HG03354 (cell line): ENCODE data around the gene THRAP3.

Experiments
- ATAC-seq: cut with Tn5 transposase; IDR thresholded peaks from one replicate; pipeline ENCODE4 v1.9.1; 2021; ENCODE audit warnings: mild to moderate bottlenecking; ENCODE audit not compliant: unreplicated experiment, poor library complexity, severe bottlenecking

The THRAP3 gene

DNA sequence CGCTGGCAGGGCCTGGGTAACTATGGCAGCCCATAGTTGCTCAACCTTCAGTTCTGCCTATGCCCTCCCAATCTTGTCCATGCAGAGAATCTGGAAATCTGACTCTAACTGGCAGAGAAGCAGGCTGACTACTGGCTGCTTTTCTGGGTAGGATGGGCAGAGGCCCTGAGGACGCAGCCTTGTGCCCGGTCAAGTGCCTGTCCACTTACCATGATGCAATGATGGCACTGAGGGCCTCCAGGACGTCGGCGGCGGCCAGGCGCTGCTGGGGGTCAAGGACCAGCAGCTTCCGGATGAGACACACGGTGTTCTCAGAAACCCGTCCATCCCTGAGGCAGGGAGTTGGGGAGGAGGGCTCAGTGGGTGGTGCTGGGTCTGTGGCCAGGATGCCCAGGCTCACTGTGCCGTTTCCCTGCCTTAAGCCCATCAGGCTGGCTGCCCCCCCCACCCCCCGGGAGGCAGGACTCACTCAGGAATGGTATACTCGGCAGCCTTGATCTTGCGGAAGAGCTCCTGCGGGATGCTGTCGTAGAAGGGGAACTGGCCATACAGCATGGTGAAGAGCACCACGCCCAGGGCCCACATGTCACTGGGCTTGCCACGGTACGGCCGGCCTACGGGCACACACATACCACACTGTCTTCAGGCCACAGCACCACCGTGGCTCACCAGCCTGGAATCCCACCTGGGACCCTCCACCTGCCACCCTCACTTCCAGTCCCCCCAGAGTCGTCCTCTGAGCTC lies 119.6 kb downstream of the THRAP3 start:
- ATAC-seq: no peak

DNA sequence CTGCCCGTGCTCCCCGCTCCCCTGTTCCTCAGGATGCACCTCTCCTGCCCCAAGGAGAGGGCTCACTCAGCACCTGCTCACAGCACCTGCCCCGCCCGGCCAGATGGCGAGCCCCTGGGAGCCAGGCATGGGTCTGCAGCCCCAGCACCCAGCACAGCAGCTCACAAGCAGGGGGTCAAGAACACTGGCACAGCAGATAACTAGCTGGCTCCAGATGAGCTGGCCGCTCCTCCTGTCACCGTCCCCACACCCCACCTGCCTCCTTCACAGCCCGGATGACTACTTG lies 120.1 kb downstream of the THRAP3 start:
- ATAC-seq: no peak

DNA sequence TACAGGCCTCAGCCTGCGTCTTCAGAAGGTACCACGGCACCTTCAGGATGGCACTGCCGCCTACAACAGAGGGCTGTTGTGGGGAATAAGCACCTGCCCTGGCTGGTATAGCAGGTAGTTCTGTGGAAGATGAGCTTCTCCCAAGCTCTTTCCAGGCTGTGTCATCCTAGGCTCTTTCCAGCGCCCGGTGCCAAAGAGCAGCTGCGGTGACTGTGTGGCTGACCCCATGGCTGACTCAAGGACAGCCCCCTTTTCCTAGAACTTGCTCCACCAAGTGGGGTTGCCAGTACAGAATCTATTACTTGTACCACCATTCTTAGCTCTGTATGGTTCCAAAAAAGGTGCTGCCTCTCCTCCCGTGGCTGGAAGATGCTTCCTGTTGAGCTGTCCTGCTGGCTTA lies 121.1 kb downstream of the THRAP3 start:
- no peak for ATAC-seq

- no peak for ATAC-seq
These were observed 122.6 kb downstream of the THRAP3 start for GRCh38 chr1:36346741-36347370.

- peak; percentile 77 for ATAC-seq
These were observed 125.0 kb downstream of the THRAP3 start for GRCh38 chr1:36349241-36349671.

DNA sequence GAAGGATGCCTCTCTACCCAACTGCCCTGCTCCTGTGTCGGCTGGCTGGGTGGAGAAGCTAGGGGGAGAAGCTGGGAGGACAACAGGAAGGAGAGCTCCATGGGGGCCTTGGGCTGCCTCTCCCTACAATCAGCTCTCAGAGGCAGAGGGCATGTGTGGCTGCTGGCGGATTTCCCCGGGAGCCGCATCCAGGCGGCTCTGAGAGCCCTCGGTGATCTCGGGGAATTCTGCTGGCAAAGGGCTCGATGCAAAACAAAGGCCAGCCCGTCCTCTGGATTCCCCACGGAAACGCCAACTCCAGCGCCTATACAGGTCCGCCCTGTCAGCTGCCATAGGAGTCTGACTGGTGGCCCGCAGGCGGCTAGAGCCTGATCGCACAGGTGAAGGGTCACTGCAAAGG lies 125.6 kb downstream of the THRAP3 start:
- ATAC-seq: no peak

- ATAC-seq: no peak
These were observed 126.5 kb downstream of the THRAP3 start for GRCh38 chr1:36350659-36351226.

DNA sequence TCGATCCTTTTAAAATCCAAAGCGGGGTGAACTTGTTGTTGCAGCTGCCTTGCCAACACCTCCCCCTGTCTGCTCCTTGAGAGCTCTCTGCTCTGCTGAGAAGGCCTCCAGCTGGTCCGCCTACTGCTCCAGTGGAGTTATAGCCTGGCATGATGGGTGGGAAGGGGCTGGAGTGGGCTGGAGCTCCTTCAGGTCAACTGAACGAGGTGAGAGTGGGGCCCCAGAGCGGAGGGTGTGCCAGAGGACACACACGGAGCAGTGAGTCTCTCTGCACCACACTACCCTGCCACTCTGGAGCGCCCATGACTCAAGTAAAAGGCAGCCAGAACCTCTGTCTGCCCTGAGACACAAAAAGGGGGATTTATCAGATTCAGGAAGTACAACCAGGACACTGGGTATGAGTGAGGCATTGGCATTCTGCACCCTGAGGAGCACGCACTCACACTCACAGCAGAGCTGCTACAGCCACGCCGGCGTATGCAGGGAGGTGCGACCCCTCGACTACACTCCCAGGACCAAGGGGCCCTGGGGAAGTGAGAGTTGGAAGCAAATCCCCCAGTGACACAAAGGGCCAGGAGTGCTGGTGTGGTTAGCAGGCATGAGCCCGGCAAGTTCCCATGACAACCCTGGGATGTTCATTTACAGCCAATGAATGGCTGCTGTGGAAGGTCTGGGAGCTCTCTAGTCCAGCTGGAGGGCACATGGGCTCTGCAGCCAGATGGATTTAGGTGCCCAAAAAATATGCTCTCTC lies 127.2 kb downstream of the THRAP3 start:
- ATAC-seq: no peak

DNA sequence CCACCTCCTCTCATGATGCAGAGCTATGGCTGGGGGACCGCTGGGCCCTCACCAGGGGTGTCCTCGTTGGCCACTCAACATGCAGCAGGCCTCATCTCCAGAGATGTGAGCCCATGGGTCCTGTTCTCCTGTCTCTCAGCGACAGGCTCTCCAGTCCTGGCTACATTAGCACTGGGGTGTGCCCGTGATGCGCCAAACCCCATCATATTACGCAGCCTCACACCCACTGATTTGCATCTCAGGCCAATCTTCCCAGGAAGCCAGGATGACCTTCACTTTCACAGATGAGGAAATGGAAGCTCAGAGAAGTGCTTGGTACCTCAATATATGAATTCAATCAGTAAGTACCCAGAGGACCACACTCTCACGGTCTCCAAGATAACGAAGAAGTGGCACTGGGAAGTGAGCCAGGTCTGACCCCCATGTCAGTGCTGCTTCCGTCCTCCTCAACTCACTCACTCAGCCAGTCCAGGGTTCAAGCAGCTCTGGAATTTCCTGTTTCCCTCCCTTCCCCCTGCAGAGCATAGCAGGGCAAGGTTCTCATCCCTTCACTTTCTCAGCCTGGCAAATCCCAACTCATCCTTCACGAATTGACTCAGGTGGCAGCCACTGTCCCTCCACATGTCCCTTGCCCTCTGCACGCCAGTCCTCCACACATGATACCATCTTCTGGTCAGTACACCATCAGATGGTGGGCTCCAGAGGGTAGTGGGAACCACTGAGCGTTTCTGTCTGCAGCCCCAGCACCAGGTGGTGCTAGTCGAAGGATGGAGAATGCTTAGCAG lies 128.1 kb downstream of the THRAP3 start:
- no peak for ATAC-seq

DNA sequence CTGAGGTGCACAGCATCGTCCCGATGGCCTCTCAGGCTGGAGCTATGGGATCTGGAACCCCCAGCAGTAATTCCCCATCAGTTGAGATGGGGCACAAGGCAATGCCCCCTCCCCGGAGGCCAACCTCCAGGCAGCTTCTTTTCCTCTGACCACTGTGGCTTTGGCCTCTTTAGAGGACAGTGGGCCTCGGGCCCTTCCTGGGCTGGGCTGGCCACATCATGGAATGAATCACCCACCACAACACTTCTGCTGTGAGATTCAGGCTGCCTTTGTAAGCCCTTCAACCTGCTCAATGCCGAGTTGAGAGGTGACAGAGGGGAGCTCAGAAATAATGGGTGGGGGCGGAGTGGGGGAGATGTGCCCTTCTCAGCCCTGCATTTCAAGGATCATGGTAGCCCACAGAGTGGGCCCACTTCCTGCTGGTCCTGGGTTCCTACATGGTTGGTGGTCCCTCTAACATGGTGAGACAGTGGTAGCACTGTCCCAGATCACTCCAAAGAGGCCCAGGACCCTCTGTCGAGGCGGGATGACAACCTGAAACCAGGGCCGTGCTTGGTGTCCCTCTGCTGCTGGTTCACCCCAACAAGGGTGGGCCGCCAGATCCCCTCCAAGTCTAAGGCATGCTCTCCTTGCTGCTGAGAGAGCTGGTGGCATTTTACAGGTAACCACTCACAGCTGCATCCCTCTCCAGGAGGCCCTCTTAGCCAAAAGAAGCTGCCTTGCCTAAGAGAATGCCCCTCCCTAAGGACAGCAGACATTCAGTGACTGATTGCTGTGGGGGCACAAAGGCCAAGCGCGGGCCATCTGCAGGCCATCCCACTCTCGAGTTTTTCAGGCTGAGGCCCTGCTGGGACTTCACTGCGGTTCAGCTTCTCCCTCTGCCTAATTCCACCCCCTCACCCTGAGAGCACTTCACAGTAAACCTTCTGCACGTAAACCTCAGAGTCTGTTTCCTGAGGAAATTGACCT lies 129.0 kb downstream of the THRAP3 start:
- no peak for ATAC-seq

DNA sequence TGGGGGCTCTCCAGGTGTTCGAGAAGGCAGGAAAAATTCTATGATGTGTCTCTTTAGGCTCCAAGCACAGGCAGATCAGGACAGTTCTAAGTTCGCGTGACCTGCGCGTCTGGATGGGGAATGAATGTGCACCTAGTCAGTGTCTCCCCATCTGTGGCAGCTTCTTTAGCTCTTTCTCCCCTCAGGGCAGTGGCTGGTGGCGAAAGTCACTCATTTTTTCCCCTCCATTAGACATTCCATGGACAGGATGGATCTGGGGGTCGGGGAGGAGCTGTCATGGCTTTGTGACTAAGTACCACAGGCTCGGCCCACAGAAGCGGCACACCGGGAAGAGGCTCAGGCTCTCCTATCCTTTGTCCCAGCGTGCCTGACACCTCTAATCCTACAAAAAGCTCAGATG lies 130.2 kb downstream of the THRAP3 start:
- no peak for ATAC-seq
